B cell (primary cell): ENCODE measurements around the gene CD79B.

Experiments used
- EZH2 ChIP-seq: IDR thresholded peaks from 2 replicates; pipeline ENCODE4 v1.6.1; 2012; ENCODE audit warnings: borderline replicate concordance, low read depth, mild to moderate bottlenecking, moderate library complexity, low read length; ENCODE audit not compliant: insufficient read depth, poor library complexity, severe bottlenecking
- TF ChIP-seq, protein P1 (sequence below): fragments of 200-600 bp; IDR thresholded peaks from one replicate; pipeline ENCODE4 v1.8.0; 2022; ENCODE audit warnings: antibody characterized with exemption, mild to moderate bottlenecking

DNA sequence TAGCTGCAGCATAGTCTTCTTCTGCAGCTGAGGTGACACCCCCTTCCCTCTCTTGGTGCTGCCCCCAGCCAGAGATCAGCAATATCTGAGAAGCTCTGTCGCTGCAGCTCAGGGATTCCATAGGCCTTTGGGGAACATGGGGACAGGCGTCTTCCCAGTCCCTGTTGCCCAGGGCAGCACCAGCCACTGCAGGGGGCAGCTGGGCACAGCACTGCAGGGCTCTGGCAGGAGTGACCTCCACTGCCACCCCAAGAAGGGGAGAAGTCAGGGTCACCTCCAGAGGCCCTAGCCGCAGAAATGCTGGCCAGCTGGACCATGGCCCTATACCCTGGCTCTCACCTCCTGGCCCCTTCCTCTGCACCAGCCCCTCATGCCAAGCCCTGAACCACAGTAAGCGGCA, 23.7 kb upstream of the CD79B start:
- TF ChIP-seq, protein P1, sequence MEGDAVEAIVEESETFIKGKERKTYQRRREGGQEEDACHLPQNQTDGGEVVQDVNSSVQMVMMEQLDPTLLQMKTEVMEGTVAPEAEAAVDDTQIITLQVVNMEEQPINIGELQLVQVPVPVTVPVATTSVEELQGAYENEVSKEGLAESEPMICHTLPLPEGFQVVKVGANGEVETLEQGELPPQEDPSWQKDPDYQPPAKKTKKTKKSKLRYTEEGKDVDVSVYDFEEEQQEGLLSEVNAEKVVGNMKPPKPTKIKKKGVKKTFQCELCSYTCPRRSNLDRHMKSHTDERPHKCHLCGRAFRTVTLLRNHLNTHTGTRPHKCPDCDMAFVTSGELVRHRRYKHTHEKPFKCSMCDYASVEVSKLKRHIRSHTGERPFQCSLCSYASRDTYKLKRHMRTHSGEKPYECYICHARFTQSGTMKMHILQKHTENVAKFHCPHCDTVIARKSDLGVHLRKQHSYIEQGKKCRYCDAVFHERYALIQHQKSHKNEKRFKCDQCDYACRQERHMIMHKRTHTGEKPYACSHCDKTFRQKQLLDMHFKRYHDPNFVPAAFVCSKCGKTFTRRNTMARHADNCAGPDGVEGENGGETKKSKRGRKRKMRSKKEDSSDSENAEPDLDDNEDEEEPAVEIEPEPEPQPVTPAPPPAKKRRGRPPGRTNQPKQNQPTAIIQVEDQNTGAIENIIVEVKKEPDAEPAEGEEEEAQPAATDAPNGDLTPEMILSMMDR = no peak
- TF ChIP-seq EZH2 = no peak
